ENCODE results near the gene SEMA5A.

DNA sequence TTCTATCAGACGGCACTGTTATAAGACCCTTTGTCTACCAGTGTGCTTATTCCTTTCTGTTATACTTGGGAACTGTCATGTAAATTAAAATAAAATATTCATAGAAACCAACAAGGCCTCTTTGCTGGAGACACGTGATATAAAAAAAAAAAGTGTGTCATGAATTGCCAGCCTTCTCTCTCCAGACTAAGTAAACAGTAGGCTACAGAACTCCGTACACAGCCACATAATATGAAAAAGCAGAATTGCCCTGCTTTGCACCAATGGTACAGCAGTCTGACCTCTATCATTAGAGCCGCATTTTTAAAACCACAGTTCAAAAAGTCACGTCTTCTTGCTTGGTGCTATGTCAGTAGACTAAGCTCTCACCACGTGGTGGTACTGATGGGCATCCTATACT, 231.3 kb downstream of the SEMA5A start:
- TF ChIP-seq MAX (IDR thresholded peaks at IDR 0.05) (no peak), EZH2 (IDR thresholded peaks at IDR 0.05; ENCODE audit: low read depth, low read length, severe bottlenecking) (no peak), TBP (IDR thresholded peaks at IDR 0.05; ENCODE audit: low read depth, low read length) (no peak), YY1 (IDR thresholded peaks at IDR 0.05; ENCODE audit: low read depth, low read length) (no peak), CTCF (IDR thresholded peaks at IDR 0.05; ENCODE audit: control extremely low read depth in 1 of 3, insufficient read depth in 1 of 3, low read depth in 1 of 3, low read length in 3 of 3) (no peak), JUND (IDR thresholded peaks at IDR 0.05; ENCODE audit: low read length) (no peak), KDM1A (IDR thresholded peaks at IDR 0.05; ENCODE audit: borderline replicate concordance, low read length) (no peak), POLR2AphosphoS5 (IDR thresholded peaks at IDR 0.05; ENCODE audit: low read depth, low read length) (no peak), TAF7 (optimal IDR thresholded peaks at IDR 0.05; ENCODE audit: borderline replicate concordance, low read depth, low read length) (no peak), CBX8 (IDR thresholded peaks at IDR 0.05; ENCODE audit: borderline replicate concordance, low read depth, low read length) (no peak), EP300 (IDR thresholded peaks at IDR 0.05; ENCODE audit: borderline replicate concordance in 1 of 2, low read depth in 2 of 2, low read length in 2 of 2) (no peak)

All from H1 (cell line).